GM23338 (cell line): ENCODE results near the gene ABCC9. TPM values are rescaled to one million over a fixed set of nuclear protein-coding genes. Genes with fewer than 3 reads are reported as not detected.

ENCODE experiments used
- ATAC-seq: fragments of 200-7000 bp; cut with Tn5 transposase; 3 replicates; pipeline ENCODE4 v1.9.1; 2020
- DNase-seq: peaks from one replicate; pipeline ENCODE4 v3.0.0-alpha.2; 2015; ENCODE audit warnings: low spot score
- H2AFZ ChIP-seq: fragments of 200-600 bp; sonication (generic); 2 replicates; pipeline ENCODE4 v1.8.0; 2016; ENCODE audit warnings: antibody characterized with exemption, mild to moderate bottlenecking, moderate library complexity
- H3F3A ChIP-seq: fragments of 200-600 bp; sonication (generic); replicated peaks from 2 replicates; pipeline ENCODE4 v1.8.0; 2017; ENCODE audit warnings: antibody characterized with exemption, mixed run types, low read depth
- H3K27ac ChIP-seq: fragments of 200-600 bp; sonication (generic); 2 replicates; pipeline ENCODE4 v1.6.1; 2016; ENCODE audit warnings: low read depth
- H3K27me3 ChIP-seq: fragments of 200-600 bp; sonication (generic); 2 replicates; pipeline ENCODE4 v1.8.0; 2016; ENCODE audit warnings: mild to moderate bottlenecking, mixed run types, moderate library complexity; ENCODE audit not compliant: insufficient read depth
- H3K36me3 ChIP-seq: fragments of 200-600 bp; sonication (generic); 2 replicates; pipeline ENCODE4 v1.8.0; 2016; ENCODE audit warnings: mild to moderate bottlenecking; ENCODE audit not compliant: insufficient read depth
- H3K4me1 ChIP-seq: fragments of 200-600 bp; sonication (generic); 2 replicates; pipeline ENCODE4 v1.8.0; 2016; ENCODE audit warnings: mild to moderate bottlenecking, moderate library complexity; ENCODE audit not compliant: insufficient read depth
- H3K4me2 ChIP-seq: fragments of 200-600 bp; sonication (generic); 2 replicates; pipeline ENCODE4 v1.7.1; 2017; ENCODE audit warnings: mixed run types
- H3K4me3 ChIP-seq: fragments of 200-600 bp; sonication (generic); 2 replicates; pipeline ENCODE4 v1.6.1; 2016; ENCODE audit warnings: mixed run types
- H3K79me2 ChIP-seq: fragments of 200-600 bp; sonication (generic); replicated peaks from 2 replicates; pipeline ENCODE4 v1.8.0; 2017; ENCODE audit warnings: mild to moderate bottlenecking; ENCODE audit not compliant: insufficient read depth
- H3K9me2 ChIP-seq: fragments of 200-600 bp; sonication (generic); 2 replicates; pipeline ENCODE4 v1.8.0; 2017; ENCODE audit not compliant: insufficient read depth
- H4K20me1 ChIP-seq: fragments of 200-600 bp; sonication (generic); replicated peaks from 2 replicates; pipeline ENCODE4 v1.8.0; 2017; ENCODE audit warnings: mild to moderate bottlenecking; ENCODE audit not compliant: insufficient read depth
- H3K27ac Mint-ChIP-seq: 2 replicates; pipeline ENCODE4 v1.8.0; 2020; ENCODE audit warnings: inconsistent platforms, mild to moderate bottlenecking, moderate library complexity, mixed read lengths
- H3K27me3 Mint-ChIP-seq: 3 replicates; pipeline ENCODE4 v1.8.0; 2022; ENCODE audit warnings: low read depth, mild to moderate bottlenecking, moderate library complexity, mixed read lengths, inconsistent platforms; ENCODE audit not compliant: insufficient read depth, poor library complexity
- H3K36me3 Mint-ChIP-seq: 3 replicates; pipeline ENCODE4 v1.8.0; 2021; ENCODE audit warnings: low read depth, mild to moderate bottlenecking, inconsistent platforms, moderate library complexity, mixed read lengths
- H3K4me1 Mint-ChIP-seq: 3 replicates; pipeline ENCODE4 v1.8.0; 2020; ENCODE audit warnings: mild to moderate bottlenecking, inconsistent platforms, mixed read lengths
- H3K4me3 Mint-ChIP-seq: 3 replicates; pipeline ENCODE4 v1.8.0; 2021; ENCODE audit warnings: moderate library complexity, mild to moderate bottlenecking, inconsistent platforms, mixed read lengths
- H3K9me3 Mint-ChIP-seq: 3 replicates; pipeline ENCODE4 v1.8.0; 2020; ENCODE audit warnings: moderate library complexity, mild to moderate bottlenecking, inconsistent platforms, mixed read lengths
- CTCF ChIP-seq, 2 experiments: fragments of 200-600 bp in 1 of 2; sonication (generic) in 1 of 2; conservative IDR thresholded peaks; 2 replicates each; pipeline versions ENCODE4 v1.5.1 to v1.6.1; 2016 to 2017; ENCODE audit warnings: antibody characterized with exemption in 2 of 2, low read depth in 2 of 2, mild to moderate bottlenecking in 2 of 2, moderate library complexity in 1 of 2
- NANOG ChIP-seq: IDR thresholded peaks from 2 replicates; pipeline ENCODE4 v1.6.1; 2016; ENCODE audit warnings: antibody characterized with exemption, borderline replicate concordance
- REST ChIP-seq: IDR thresholded peaks from one replicate; pipeline ENCODE4 v1.6.1; 2018; ENCODE audit warnings: antibody characterized with exemption; ENCODE audit not compliant: unreplicated experiment
- ZNF114 ChIP-seq: fragments of 250-450 bp; sonication (Bioruptor Pico); IDR thresholded peaks from 2 replicates; pipeline ENCODE4 v1.5.0; 2020; ENCODE audit warnings: mild to moderate bottlenecking, moderate library complexity
- ZNF331 ChIP-seq: fragments of 250-450 bp; sonication (Bioruptor Pico); IDR thresholded peaks from 2 replicates; pipeline ENCODE4 v1.5.0; 2020; ENCODE audit warnings: low read depth, mild to moderate bottlenecking, moderate library complexity
- ZNF462 ChIP-seq: fragments of 250-450 bp; sonication (Bioruptor Pico); IDR thresholded peaks from 2 replicates; pipeline ENCODE4 v1.5.0; 2020; ENCODE audit warnings: mild to moderate bottlenecking, moderate library complexity
- polyA plus RNA-seq: library from polyadenylated mRNA; unstranded; fragments of >200 nt; fragmentation: Nextera tagmentation; extraction: Ambion mirVana; gene quantifications from 2 replicates; pipeline ENCODE4 v1.2.1, GENCODE V29; 2016
- total RNA-seq: library from RNA; depleted of rRNA; stranded (reverse); fragments of >200 nt; shearing (Covaris generic); gene quantifications from 2 replicates; pipeline ENCODE4 v1.2.3, GENCODE V29; 2014

ABCC9 gene
- total and polyA plus RNA-seq, 2 experiments from 2014 or later = not detected

- DNase-seq = peak; percentile 64
- no peaks in the 10 kb centered on the region; the same call in 2 of the 3 replicates for H3K9me3 Mint-ChIP-seq
- no peaks in the 10 kb centered on the region for H3K27me3 Mint-ChIP-seq
- Histone ChIP-seq H3K36me3 (no peaks in the 10 kb centered on the region), H3K4me2 (no peak overlapping the region), H3F3A (no peaks in the 10 kb centered on the region), H3K4me1 (peaks cover 11% of the 10 kb centered on the region; the same call in 1 of the 2 replicates), H3K4me3 (no peak overlapping the region), H3K27ac (no peak overlapping the region), H3K79me2 (no peaks in the 10 kb centered on the region), H3K9me2 (no peaks in the 10 kb centered on the region), H2AFZ (no peak overlapping the region), H3K27me3 (no peaks in the 10 kb centered on the region), H4K20me1 (no peaks in the 10 kb centered on the region)
- ATAC-seq = peak; percentile 100
- H3K4me1 Mint-ChIP-seq = peaks cover 9% of the 10 kb centered on the region; the same call in 2 of the 3 replicates
- H3K27ac Mint-ChIP-seq = no peak overlapping the region
- peak; percentile 59 for TF ChIP-seq ZNF462 (CRISPR knock-in tag)
- TF ChIP-seq ZNF331 (CRISPR knock-in tag) = no peak
- TF ChIP-seq NANOG = no peak
- TF ChIP-seq REST = no peak
- no peak for TF ChIP-seq ZNF114 (CRISPR knock-in tag)
- no peak for TF ChIP-seq CTCF (conservative IDR thresholded peaks at IDR 0.05; ENCODE audit: low read depth in 2 of 2)
- H3K4me3 Mint-ChIP-seq = no peak overlapping the region
- H3K36me3 Mint-ChIP-seq = no peaks in the 10 kb centered on the region
Measured at GRCh38 chr12:21971344-21971743, 30.1 kb upstream of the ABCC9 start.
